HG02970 (cell line): ENCODE data around the gene SIGLEC1.

Experiments
- ATAC-seq: cut with Tn5 transposase; IDR thresholded peaks from one replicate; pipeline ENCODE4 v1.9.1; 2021; ENCODE audit warnings: mild to moderate bottlenecking, moderate library complexity, moderate number of reproducible peaks; ENCODE audit not compliant: unreplicated experiment, low FRiP score

Gene SIGLEC1

DNA sequence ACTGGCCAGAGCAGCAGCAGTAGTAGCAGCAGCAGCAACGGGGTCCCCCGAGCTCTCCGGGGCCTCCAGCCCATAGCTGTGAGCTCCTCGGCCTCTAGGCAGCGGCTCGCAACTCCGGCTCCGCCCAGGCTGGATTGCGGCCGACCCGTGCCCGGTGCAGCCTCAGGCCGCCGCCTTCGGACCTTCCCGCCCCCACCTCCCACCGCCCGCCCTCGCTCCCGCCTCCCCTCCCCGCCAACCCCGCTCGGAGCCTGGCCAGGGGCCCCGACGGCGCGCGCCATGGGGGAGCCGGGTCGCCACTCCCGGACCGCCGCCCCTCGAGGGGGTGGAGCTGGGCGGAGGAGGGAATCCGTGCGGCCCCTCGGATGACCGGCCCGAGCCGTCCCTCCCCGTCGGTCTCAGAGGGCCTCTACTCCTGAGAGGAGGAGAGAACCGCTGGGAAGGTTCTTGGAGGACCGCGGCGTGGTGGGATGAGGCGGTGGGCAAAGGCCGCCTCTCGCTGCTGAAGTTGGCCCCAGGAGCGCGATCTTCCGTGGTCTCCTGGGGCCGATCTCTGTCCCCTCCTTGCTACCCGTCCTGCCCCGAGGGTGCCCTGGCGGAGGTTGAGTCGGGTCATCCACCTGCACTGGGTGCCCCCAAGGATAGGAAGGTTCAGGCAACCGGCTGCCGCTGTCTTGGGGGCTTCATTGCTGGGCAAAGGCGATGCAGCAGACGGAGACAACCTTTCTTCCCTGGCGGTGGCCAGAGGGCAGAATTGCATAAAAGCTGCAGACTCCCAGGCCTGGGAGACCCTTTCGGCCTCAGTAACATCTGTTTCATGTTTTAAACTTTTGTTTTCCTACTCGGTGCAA lies 30.2 kb downstream of the SIGLEC1 start, which contains the start of gene ADAM33:
ADAM33 (minus strand) TSS at position 80 of the 851 bp plus-strand sequence; CDS start at position 74, 6 bp downstream.
- ATAC-seq, result no peak

DNA sequence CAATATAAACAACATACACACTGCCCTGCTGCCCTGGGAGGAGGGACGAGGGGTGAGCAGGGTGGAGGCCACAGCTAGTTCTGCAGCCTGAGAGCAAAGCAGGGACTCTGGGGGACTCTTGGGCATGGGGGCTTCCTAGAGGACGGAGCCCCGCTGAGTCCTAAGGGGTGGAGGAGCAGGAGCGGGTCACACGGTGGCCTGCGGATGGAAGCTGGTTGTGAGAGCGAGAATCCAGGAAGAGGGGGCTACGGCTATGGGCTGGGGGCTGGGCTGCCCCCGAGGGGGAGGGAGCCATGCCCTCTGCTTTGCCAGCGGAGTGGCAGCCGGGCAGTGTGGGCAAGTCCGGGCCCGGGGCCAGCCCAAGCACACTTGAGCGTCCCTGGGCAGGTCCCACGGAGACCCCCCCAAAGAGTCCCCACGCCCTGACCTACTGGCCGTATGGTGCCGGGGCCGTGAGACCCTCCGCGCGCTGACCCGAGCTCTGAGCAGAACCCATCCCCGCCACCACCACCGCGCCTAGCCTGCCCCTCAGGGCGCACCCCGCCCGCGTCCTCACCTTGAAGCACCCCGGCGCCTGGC lies 31.0 kb downstream of the SIGLEC1 start:
- ATAC-seq, result no peak

DNA sequence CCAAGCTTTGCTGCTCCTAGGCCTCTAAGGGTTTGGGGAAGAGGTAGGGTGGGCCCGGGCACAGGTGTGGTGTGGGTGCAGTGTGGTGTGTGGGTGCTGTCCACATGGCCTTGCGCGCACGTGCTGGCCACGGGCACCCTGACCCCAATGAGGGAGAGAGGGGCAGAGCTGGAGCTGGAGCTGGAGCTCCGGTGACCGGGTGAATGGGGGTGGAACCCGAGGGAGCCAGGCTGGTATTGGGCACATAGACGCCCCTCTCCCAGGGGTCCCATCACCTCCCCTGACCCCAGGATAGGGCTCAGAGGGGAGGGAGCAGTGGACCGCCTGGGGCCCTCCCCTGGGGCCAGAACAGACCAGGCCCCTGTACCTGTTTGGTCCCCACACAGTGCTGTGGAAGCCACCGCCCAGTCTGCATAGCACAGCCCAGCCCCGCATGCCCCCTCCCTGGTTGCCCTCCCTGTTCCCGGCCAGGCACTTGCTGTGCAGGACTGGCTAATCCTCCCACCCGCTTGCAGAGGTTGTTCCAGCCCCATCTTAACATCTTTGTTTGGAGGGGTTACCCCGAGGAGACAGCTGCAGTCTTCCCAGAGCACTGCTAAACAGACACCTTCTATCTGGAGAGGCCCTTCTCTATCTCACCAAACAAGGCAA lies 31.6 kb downstream of the SIGLEC1 start:
- ATAC-seq, result no peak

DNA sequence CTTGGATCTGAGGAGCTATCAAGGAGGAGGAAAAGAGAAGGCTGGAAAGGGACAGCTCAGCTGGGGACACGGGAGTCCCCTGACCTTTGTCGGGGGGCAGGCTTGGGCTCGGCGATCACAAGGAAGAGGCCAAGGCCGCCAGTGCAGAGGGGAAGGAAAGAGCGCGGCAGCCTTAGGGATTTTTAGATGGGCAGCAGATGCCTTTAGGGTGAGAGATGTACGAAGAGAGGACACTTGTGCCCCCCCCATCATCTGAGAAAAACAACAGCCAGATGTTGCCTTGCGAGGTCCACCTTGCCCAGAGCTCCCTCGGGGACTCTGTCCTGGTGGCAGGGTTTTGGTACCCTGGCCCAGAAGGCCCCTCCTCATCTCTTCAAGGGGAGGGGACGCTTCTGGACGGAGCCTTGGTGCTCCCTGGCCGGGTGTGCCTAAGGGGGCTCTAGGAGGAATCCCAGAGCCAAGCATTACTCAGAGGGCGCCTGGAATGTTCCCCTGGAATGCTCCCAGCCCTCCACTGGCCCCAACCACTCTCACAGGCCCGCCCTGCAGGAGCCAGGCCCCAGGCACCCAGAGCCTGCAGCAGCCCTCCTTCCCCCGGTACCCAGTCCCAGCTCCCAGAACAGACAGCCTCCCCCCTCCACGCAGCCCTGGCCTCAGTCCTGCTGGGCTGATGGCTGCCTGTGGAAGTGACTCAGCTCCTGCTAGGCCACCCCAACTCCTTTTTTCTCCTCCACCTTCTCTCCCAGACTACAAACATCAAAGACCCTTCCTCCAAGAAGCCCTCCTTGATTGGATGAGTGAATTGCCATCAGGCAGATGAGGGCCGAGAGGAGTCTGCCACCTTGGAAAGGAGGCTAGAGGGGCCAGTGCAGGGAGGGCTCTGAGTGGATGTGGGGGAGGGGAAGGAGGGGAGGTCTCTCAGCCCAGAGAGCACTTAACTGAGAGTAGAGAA lies 32.4 kb downstream of the SIGLEC1 start:
- ATAC-seq, result no peak

DNA sequence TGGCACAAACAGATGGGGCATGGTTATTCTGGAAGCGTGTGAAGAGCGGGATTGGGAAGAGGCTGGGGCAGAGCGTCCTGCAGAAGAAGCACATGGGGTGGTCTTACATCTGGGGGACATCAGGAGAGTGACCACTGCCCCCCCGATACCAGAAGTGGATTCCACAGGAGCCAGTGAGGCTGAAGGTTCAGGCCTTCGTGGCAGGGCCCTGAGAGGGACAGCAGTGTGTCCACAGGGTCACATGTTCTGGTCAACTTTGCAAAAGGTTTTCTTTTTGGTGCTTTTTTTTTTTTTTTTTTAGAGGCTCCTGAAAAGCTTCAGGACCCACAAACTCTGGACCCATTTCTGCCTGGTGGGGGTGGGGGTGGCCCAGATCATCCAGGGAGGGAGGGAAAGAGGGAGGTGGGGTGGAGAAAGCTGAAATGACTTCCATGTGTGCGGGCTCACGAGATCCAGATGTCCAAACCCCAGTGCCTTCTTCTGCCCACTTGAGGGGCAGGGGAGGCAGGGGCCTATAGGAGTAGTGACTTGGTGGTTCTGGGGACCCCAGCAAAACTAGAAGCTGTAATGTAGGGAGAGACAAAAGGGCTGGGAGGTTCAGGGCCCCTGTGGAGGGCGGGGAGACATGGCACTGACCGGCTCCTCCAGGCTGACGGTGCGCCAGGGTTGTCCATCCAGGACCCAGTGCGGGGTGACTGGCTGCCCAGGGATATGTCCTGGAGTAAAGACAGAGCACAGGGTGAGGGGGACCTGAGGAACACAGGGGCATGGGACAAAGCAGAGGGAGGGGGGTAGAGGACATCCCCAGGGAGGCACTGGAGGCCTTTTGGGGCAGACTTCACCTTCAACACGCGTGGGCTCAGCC lies 33.3 kb downstream of the SIGLEC1 start:
- no peak for ATAC-seq

DNA sequence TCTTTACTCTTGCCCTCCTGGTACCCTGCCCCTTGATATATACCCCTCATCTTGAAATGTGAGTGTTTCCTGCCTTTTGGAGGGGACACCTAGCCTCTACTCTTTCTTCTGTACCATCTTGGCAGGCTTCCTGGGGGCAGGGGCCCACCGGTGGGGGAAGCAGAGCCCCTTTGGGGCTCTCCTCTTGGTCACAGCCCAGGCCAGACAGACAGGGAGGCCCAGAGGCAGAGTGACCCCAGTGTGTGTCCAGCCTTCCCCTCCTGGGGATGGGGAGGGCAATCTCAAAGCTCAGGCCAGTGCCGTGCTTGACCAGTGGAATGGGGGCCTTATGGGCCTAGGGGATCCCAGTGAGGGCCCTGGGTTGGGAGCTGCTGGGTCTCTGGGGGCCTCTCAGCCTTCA lies 34.2 kb downstream of the SIGLEC1 start:
- ATAC-seq, result no peak

DNA sequence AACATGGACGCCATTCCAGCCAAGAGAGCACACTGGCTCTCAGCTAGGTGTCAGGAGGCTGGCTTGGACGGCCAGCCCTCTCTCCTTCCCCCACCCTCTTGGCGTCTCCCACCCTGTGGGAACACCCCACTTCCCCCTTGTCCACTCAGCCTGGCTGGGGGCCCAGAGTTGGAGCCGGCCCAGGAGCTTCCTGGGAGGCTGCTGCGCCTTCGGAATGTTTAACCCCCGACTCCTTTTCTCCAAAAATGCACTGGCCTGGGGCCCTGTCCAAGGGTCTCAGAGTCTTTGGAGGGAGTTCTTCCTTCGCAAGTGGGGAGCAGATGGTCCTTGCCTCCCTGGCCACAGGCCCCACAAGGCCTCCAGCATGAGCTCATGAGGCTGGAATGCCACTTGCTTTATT lies 34.7 kb downstream of the SIGLEC1 start:
- no peak for ATAC-seq

DNA sequence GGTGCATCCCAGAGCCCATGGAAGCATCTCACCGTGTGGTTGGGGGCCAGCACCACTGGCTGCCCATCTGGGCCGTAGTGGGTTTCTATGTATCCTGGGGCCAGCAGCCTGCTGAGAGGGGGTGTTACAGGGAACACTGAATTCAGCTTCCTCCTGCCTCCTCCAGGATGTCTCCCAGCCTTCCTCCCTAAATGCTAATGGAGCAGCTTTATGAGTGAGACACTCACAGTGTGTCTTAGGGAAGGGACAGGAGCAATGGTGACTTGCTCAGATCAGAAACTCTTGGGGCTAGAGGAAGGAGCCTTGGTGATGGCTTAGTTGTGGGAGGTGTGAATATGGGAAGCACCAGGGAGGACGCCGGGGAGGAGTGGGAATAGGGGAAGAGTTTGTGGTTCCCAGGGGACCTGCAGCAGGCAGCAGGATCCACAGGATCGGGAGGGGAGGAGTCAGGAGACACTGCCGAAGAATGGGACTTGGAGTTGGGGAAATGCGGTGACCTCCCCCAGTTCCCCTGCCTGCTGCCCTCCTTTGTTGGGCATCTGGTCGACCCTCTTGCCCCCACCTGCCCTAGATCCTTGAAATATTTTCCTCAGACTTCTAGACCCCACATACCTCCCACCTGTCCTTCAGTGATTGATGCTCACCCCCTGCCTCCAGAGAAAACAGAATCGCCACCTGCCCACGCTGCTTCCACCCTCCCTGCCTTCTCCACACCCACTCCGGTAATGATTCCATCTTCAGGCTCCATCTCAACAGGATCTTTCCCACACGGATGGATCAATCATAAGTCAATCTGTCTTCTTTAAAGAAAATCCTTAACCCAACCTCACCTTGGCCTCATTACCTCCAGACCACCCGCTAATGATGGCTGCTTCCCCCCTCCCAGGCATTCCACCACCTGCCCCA lies 37.2 kb downstream of the SIGLEC1 start:
- ATAC-seq, result no peak

DNA sequence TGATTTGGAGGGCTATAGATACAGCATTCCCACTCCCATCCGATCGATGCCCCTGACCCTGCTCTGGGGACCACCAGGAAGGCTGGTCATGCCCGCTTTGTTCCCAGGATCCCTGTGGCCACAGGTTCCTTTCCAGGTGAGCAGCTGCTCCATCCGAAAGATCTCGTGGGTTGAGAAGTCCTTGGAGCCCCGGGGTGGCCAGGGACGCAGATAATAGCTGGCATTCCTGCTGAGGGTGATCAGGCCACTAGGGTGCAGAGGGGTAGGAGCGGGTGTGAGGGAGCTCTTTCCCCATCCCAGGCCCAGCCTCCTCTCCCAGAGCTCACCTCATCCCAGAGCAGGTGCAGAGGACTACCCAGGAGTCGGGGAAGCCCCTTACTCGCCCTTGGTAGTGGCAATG lies 38.0 kb downstream of the SIGLEC1 start:
- no peak for ATAC-seq

DNA sequence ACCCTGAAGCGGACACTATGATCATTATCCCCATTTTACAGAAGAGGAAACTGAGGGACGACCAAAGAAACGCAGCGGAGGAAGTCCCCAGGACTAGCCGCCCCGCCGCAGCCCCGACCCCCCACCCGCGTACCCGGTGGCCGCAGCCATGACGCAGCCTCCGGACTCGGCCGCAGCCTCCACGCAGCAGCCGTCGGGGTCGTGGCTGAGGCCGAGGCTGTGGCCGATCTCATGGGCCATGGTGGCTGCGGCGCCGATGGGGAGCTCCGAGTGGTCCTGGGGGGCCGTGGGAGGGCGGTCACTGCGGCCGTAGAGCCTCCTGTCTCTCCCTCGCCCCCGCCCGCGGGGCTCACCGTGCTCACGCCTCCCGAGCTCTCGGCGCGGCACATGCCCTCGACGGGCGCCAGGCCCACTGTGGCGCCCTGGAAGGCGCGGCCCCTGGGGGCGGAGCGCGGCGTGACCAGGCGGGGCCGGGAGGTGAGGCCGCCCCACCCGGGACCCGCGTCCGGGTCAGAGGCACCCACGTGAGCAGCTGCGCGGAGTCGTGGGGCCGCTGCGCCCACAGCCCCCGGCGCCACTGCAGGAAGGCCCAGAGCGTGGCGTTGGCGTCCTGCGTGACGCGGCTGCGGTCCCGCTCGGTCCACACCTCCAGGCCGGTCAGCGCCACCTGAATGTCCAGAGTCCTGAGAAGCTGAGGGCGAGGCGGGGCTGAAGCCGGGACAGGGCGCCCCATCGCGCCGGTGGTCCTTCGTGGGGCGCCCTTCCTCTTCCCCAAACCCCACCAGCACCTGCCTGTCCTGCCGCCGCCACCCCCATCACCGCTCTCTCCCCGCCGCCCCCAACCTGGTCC lies 39.0 kb downstream of the SIGLEC1 start:
- ATAC-seq, result no peak

DNA sequence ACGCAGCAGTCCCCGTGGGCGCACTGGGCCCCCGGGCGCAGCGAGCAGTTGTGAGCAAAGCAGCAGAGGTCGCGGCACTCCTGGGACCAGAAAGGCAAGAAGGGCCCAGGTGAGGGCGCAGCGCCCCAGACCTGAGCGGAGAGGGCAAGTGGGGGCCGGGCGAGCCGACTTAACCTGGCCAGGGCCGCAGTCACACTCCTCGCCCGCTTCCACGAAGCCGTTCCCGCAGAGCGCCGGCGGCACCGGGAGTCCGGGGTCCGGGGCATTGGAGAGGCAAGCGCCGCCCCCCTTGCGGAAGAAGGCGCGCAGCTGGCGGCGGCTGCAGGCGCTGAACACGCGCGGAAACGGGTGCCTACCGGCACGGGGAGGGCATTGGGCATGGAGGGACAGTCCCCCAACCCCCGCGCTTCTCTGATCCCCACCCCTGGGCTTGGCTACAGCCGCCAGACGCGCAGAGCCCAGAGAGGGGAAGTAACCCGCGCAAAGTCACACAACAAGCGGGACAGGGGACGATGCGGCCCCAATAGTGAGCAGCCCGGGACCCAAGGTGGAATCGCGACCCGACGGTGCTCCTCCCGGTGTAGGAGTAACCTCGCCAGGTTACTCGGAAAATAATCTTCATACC lies 39.7 kb downstream of the SIGLEC1 start:
- ATAC-seq, result no peak

DNA sequence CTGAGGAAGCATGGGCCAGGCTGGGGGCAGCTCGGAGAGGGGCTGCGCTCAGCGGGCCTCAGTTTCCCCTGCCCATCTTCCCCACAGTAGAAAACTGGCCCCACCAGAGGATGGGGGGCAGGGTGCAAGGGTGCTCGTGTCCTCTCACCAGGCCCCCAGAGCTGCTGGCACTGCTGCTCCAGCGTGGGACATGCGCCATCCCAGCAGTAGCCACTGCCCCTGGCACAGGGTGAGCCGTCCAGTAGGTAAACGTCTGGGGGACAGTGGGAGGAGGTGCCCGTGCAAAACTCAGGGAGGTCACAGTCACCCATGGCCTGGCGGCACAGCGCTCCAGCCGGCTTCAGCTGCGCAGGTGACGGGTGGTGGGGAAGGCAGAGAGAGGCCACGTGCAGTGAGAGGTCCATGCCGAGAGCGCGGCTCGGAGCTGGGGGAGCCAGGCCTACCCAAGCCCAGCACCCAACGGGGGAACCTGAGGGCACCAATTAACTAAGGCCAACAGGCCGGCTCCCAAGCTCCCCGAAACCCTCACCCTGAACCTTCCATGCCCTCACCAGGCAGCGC lies 40.3 kb downstream of the SIGLEC1 start:
- no peak for ATAC-seq

DNA sequence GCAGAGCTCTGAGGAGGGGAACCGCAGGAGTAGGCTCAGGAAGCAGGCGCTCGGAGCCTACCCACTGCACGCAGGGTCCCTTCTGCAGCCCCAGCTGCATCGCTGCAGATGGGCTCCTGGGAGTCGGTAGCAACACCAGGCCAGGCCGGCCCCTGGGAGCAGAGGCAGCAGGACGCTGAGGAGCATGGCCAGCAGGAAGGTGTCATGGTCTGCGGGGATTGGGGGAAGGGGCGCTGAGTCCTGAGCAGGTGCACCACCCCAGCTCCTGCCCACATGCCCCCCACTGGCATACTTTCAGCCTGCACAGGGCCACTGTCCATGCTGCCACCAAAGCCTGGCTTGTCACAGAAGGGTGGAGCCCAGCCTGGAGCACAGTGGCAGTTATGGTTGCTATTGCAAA lies 41.5 kb downstream of the SIGLEC1 start:
- ATAC-seq, result no peak

DNA sequence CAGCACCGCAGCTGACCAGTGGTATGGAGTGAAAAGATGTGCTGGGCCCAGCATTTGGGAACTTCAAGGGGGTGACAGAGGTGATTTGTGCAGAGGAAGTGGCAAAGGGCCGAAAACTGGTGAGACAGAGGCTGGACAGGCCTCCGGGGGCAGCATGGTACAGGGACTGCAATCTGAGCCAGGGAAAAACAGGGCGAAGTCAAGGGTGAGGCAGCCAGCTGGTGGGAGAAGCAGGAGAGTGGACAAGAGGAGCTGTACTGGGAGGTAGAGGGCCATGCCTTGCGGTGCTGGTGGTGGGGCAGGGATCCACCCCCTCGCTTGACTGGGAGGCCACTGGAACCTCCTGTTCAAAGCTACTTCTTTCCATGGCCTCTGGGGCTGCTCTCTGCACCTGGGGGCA lies 41.9 kb downstream of the SIGLEC1 start:
- no peak for ATAC-seq

DNA sequence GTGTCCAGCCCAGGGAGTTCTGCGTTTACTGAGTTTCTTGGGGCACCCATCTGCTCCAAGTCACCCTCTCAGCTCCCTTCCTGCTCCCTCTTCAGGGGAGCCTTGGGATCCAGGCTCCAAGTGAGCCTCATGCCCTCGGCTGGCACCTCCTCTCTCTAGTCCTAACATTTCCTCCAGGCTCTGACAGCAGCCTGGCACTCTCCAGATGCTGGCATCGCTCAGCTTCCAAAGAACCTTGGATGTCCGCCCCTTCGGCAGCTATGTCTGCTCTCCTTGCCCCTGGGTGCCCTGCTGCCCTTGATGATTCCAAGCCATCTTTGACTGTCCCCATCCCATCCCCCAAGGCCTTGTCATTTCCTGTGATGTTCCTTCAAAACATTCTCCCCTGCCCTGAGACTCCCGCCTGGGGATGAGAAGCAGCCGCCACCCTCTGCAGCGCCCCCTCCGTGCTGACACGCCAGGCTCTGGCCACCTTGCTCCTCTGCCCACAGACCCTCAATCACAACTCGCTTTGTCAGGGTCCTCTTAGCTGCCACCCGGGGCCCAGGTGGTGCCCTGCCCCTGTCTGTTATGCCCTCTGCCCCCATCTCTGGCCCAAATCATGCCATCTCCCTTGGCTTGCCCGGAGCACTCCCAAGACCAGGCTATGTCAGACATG lies 42.6 kb downstream of the SIGLEC1 start:
- no peak for ATAC-seq

DNA sequence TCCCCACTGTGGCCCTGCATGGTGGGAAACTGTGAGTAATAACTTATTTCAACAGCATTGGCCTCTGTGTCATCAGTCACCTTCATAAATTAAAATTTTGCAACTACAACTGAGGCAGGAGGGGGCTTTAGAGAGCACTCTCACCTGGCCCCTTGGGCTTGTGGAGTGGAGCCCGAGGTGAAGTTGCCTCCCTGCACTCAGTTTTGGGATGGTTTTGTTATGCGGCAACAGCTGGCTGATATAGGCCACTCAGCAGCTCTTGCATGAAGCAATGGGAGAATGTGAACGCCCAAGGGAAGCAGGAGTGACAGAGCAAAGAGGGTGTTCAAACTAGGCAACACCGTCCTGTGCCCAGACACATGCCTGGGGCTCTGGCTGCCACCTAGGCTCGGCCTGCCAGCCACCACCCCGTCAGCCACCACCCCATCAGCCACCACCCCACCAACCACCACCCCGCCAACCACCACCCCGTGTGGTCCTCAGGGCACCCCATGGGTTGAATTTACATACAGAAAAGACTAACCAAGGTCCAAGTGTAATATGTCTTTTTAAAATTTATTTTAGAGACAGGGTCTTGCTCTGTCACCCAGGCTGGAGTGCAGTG lies 44.9 kb downstream of the SIGLEC1 start:
- no peak for ATAC-seq
